HG03342 (cell line): ENCODE measurements around the gene PRMT7.
"Not testable (repeated sequence)": the region's sequence is repeated elsewhere in the genome, so short reads cannot be mapped to it uniquely, and the experiment has no call there.

ENCODE experiments used
- ATAC-seq: cut with Tn5 transposase; IDR thresholded peaks from one replicate; pipeline ENCODE4 v1.9.1; 2021; ENCODE audit warnings: mild to moderate bottlenecking, moderate library complexity; ENCODE audit not compliant: unreplicated experiment

PRMT7 gene

GRCh38 chr16:68283801-68284598, 26.8 kb upstream of the PRMT7 start:
- ATAC-seq, result peak; percentile 35

- ATAC-seq, result peak; percentile 46
These were observed 26.0 kb upstream of the PRMT7 start for GRCh38 chr16:68284847-68285246.

- no peak for ATAC-seq
These were observed 25.1 kb upstream of the PRMT7 start for GRCh38 chr16:68285683-68286082.

GRCh38 chr16:68286153-68287074, 24.4 kb upstream of the PRMT7 start:
- no peak for ATAC-seq

GRCh38 chr16:68287276-68288251, 23.3 kb upstream of the PRMT7 start:
- ATAC-seq, result no peak

GRCh38 chr16:68288252-68288650, 22.6 kb upstream of the PRMT7 start:
- ATAC-seq, result no peak

- not testable (repeated sequence) for ATAC-seq
These were observed 22.0 kb upstream of the PRMT7 start for GRCh38 chr16:68288796-68289195.

- no peak for ATAC-seq
These were observed 21.6 kb upstream of the PRMT7 start for GRCh38 chr16:68289202-68289601.

- ATAC-seq, result peak; percentile 85
These were observed 21.0 kb upstream of the PRMT7 start for GRCh38 chr16:68289621-68290329.

- no peak for ATAC-seq
These were observed 20.4 kb upstream of the PRMT7 start for GRCh38 chr16:68290450-68290849.

- ATAC-seq, result no peak
These were observed 19.6 kb upstream of the PRMT7 start for GRCh38 chr16:68291227-68291626.

- ATAC-seq, result no peak
These were observed 18.4 kb upstream of the PRMT7 start for GRCh38 chr16:68292425-68292824.

GRCh38 chr16:68296291-68296690, 14.5 kb upstream of the PRMT7 start:
- no peak for ATAC-seq

- ATAC-seq, result no peak
These were observed 14.1 kb upstream of the PRMT7 start for GRCh38 chr16:68296693-68297092.

GRCh38 chr16:68297908-68298307, 12.9 kb upstream of the PRMT7 start:
- no peak for ATAC-seq

GRCh38 chr16:68298312-68298711, 12.5 kb upstream of the PRMT7 start:
- no peak for ATAC-seq

- no peak for ATAC-seq
These were observed 11.8 kb upstream of the PRMT7 start for GRCh38 chr16:68298907-68299561.

GRCh38 chr16:68299571-68300453, 11.0 kb upstream of the PRMT7 start:
- no peak for ATAC-seq
